Upper lobe of left lung (tissue), 6 donors: Measurements from ENCODE around the gene CEP104. TPM values are rescaled to one million over a fixed set of nuclear protein-coding genes. Genes with fewer than 3 reads are reported as not detected.

ENCODE experiments used
- ATAC-seq, 2 donors: fragments of 200-7000 bp; cut with Tn5 transposase; one replicate each; pipeline ENCODE4 v1.9.1; 2022; ENCODE audit warnings: mild to moderate bottlenecking in 2 of 2, moderate library complexity in 2 of 2; ENCODE audit not compliant: low FRiP score in 2 of 2
- DNase-seq, 2 donors: peaks; one replicate each; pipeline ENCODE4 v3.0.0-alpha.2; 2019 to 2020
- H3K27ac ChIP-seq, 4 donors: fragments of 200-600 bp; sonication (generic); one replicate each; pipeline ENCODE4 v1.5.1; 2016 to 2019
- H3K27me3 ChIP-seq, 4 donors: fragments of 200-600 bp; sonication (generic); one replicate each; pipeline ENCODE4 v1.5.1; 2017 to 2019
- H3K36me3 ChIP-seq, 4 donors: fragments of 200-600 bp; sonication (generic); one replicate each; pipeline ENCODE4 v1.5.1; 2016 to 2019
- H3K4me1 ChIP-seq, 4 donors: fragments of 200-600 bp; sonication (generic); one replicate each; pipeline ENCODE4 v1.5.1; 2018 to 2019
- H3K4me3 ChIP-seq, 4 donors: fragments of 200-600 bp; sonication (generic); one replicate each; pipeline ENCODE4 v1.5.1; 2017 to 2019; ENCODE audit warnings: mild to moderate bottlenecking in 2 of 4, moderate library complexity in 1 of 4
- H3K9me3 ChIP-seq, 4 donors: fragments of 200-600 bp; sonication (generic); one replicate each; pipeline ENCODE4 v1.5.1; 2018 to 2019
- CTCF ChIP-seq, 6 experiments: fragments of 450-650 bp in 4 of 6; fragments of 200-600 bp in 2 of 6; sonication (generic) in 2 of 6; IDR thresholded peaks; one replicate each; pipeline ENCODE4 v1.5.1; 2016 to 2019; ENCODE audit warnings: antibody characterized with exemption in 6 of 6
- EP300 ChIP-seq, 4 donors: sonication (generic); formaldehyde crosslinking; IDR thresholded peaks; one replicate each; pipeline ENCODE4 v1.5.1; 2017; ENCODE audit warnings: antibody characterized with exemption in 4 of 4, control low read depth in 2 of 4
- POLR2A ChIP-seq, 4 donors: fragments of 450-650 bp; IDR thresholded peaks; one replicate each; pipeline ENCODE4 v1.5.1; 2016 to 2017; ENCODE audit warnings: antibody characterized with exemption in 4 of 4, mild to moderate bottlenecking in 2 of 4
- POLR2AphosphoS5 ChIP-seq, 2 donors: sonication (generic); formaldehyde crosslinking; IDR thresholded peaks; one replicate each; pipeline ENCODE4 v1.5.1; 2017; ENCODE audit warnings: antibody characterized with exemption in 2 of 2
- WGBS, 2 donors: methylation state at CpG; one replicate each; pipeline ENCODE4 v1.1.5; 2017 to 2018; 5-methylcytosine and 5-hydroxymethylcytosine counted together
- total RNA-seq, 6 donors: library from RNA; depleted of rRNA in 4 of 6; stranded (reverse); fragments of >200 nt in 4 of 6; gene quantifications; one replicate each; pipeline versions ENCODE4 v1.1.0 to v1.2.1, GENCODE V29; 2016 to 2021
- donor health status: DM: no; HTN: no; CAD: no; lungs with moderate emphysema.
- donor health status: DM: no; HTN: yes; CAD: no; lungs with severe emphysema.

Gene CEP104
- total RNA-seq, 6 donors from 2014 or later, result 37.7 to 118 (median 53.6) TPM

DNA sequence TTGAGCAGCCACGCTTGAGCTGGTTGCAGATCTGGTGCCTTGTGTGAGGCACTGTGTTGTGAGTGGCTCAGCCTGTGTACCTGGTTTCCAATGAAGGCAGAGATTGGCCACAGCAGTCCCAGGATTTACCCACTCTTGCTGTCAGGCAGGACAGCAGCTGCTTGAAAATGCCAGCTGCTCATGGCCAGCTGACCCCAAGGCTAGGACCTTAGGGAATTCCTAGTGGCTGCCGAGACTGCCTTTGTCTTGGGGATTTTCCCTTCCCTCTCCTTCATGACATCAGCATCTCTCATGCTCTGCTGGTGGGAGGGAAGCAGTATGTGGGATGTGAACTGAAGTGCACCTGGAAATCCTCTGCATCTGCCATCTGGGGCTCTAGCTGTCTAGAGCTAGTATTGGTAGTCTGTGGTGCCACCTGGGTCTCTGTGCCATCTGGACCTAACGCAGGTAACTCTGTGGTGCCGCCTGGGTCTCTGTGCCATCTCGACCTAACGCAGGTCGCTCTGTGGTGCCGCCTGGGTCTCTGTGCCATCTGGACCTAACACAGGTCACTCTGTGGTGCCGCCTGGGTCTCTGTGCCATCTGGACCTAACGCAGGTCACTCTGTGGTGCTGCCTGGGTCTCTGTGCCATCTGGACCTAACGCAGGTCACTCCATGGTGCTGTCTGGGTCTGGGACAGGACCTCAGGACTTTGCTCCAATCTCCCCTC, 56.9 kb downstream of the CEP104 start:
- Histone ChIP-seq H3K9me3 (no peaks in the 10 kb centered on the region), H3K27ac (no peak overlapping the region), H3K4me3 (no peak overlapping the region), H3K27me3 (no peaks in the 10 kb centered on the region), H3K4me1 (peaks cover 11 to 16% (median 12%) of the 10 kb centered on the region in 4 donors), H3K36me3 (no peaks in the 10 kb centered on the region)
- DNase-seq, result no peak
- ATAC-seq, result no peak
- TF ChIP-seq POLR2AphosphoS5 (IDR thresholded peaks at IDR 0.05), result no peak
- WGBS, 2 donors, result 67 to 83% methylated on average over 11 of the region's 11 CpGs

GRCh38 chr1:3796215-3797061, 60.6 kb downstream of the CEP104 start, which contains the start of gene LRRC47:
Gene LRRC47 (minus strand): TSS chr1:3796498. CDS start chr1:3796476, 22 bp downstream.
- WGBS, 2 donors, result 8 to 14% methylated on average over 20 to 31 of the region's 60 CpGs
- peak in 2 of 6 experiments; percentile 29 to 35 for TF ChIP-seq CTCF (IDR thresholded peaks at IDR 0.05)
- peak; percentile 34 to 82 (median 57) for TF ChIP-seq POLR2A (IDR thresholded peaks at IDR 0.05)
- TF ChIP-seq EP300 (IDR thresholded peaks at IDR 0.05), result no peak
- TF ChIP-seq POLR2AphosphoS5 (IDR thresholded peaks at IDR 0.05), result peak; percentile 84 to 92
- Histone ChIP-seq H3K9me3 (no peaks in the 10 kb centered on the region), H3K4me1 (peaks cover 31 to 43% (median 33%) of the 10 kb centered on the region in 4 donors), H3K27ac (peak within 1 kb of the TSS; percentile 65 to 73 (median 70)), H3K4me3 (peak within 1 kb of the TSS; percentile 79 to 100 (median 90)), H3K27me3 (no peaks in the 10 kb centered on the region), H3K36me3 (peaks cover 0 to 7% (median 0%) of the 10 kb centered on the region in 4 donors)
- peak; percentile 98 to 100 for ATAC-seq
- peak; percentile 97 to 99 for DNase-seq

GRCh38 chr1:3795453-3796214, 61.4 kb downstream of the CEP104 start:
- H3K4me1 ChIP-seq, result peaks cover 31 to 44% (median 33%) of the 10 kb centered on the region in 4 donors
- H3K4me3 ChIP-seq, result peak overlapping the region; percentile 79 to 100 (median 90)
- no peaks in the 10 kb centered on the region for H3K9me3 ChIP-seq
- no peak for ATAC-seq
- no peak for DNase-seq
- TF ChIP-seq POLR2A (IDR thresholded peaks at IDR 0.05), result no peak
- 8 to 18% methylated on average over 11 to 37 of the region's 53 CpGs for WGBS, 2 donors
- H3K36me3 ChIP-seq, result peaks cover 0 to 11% (median 0%) of the 10 kb centered on the region in 4 donors
- peak overlapping the region; percentile 58 to 73 (median 70) for H3K27ac ChIP-seq
- H3K27me3 ChIP-seq, result no peaks in the 10 kb centered on the region

DNA sequence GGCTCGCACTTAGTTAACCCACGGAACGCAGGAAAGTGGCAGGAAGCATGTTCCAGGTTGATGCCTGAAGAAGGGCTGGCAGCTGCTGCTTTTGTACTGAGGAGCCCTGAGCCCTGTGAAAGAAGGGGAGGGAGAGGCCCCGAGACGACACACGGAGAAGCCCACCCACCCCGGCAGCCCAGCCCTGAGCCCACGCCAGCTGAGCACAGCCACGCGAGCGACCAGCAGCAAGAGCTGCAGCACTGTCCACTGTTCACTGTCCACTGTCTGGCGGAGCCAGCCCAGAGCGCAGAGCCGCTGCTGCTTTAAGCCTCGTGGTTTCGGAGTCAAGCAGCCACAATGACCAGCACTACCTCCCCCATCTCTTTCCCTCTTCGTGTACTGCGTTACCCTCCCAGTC, 66.1 kb downstream of the CEP104 start:
- TF ChIP-seq CTCF (IDR thresholded peaks at IDR 0.05) (no peak), POLR2AphosphoS5 (IDR thresholded peaks at IDR 0.05) (no peak), EP300 (IDR thresholded peaks at IDR 0.05) (no peak), POLR2A (IDR thresholded peaks at IDR 0.05) (no peak)
- Histone ChIP-seq H3K4me3 (no peak overlapping the region), H3K36me3 (peaks cover 0 to 48% (median 14%) of the 10 kb centered on the region in 4 donors), H3K4me1 (peaks cover 24 to 55% (median 28%) of the 10 kb centered on the region in 4 donors), H3K27me3 (no peaks in the 10 kb centered on the region), H3K27ac (no peak overlapping the region), H3K9me3 (no peaks in the 10 kb centered on the region)
- ATAC-seq (no peak), DNase-seq (no peak)
- 87 to 90% methylated on average over 8 to 18 of the region's 18 CpGs for WGBS, 2 donors

GRCh38 chr1:3790500-3790923, 66.5 kb downstream of the CEP104 start:
- H3K27me3 ChIP-seq, result no peaks in the 10 kb centered on the region
- no peak for ATAC-seq
- no peak overlapping the region for H3K27ac ChIP-seq
- TF ChIP-seq CTCF (IDR thresholded peaks at IDR 0.05), result no peak
- no peak for TF ChIP-seq POLR2AphosphoS5 (IDR thresholded peaks at IDR 0.05)
- no peak for TF ChIP-seq POLR2A (IDR thresholded peaks at IDR 0.05)
- no peak for TF ChIP-seq EP300 (IDR thresholded peaks at IDR 0.05)
- H3K4me3 ChIP-seq, result no peak overlapping the region
- DNase-seq, result no peak
- peaks cover 0 to 52% (median 16%) of the 10 kb centered on the region in 4 donors for H3K36me3 ChIP-seq
- WGBS, 2 donors, result 87 to 100% methylated on average over 1 to 12 of the region's 12 CpGs
- peaks cover 23 to 51% (median 26%) of the 10 kb centered on the region in 4 donors for H3K4me1 ChIP-seq
- H3K9me3 ChIP-seq, result no peaks in the 10 kb centered on the region
